Liver (tissue), 3 donors: Measurements from ENCODE around the gene PLEKHA6.

Experiments used
- ATF3 ChIP-seq: IDR thresholded peaks from 2 replicates; pipeline ENCODE4 v1.6.1; 2016; ENCODE audit warnings: antibody characterized with exemption
- CTCF ChIP-seq: fragments of 150-350 bp; IDR thresholded peaks from 2 replicates; pipeline ENCODE4 v1.5.1; 2017; ENCODE audit warnings: improper control_type of control experiment, low read depth, low read length; ENCODE audit not compliant: missing input control
- EGR1 ChIP-seq, 2 donors: IDR thresholded peaks; 2 replicates each; pipeline ENCODE4 v1.6.1; 2016 to 2018; ENCODE audit warnings: antibody characterized with exemption in 2 of 2, low read depth in 2 of 2
- FOXA2 ChIP-seq: IDR thresholded peaks from 2 replicates; pipeline ENCODE4 v1.6.1; 2016; ENCODE audit warnings: antibody characterized with exemption
- GABPA ChIP-seq, 2 donors: IDR thresholded peaks in 1 of 2; conservative IDR thresholded peaks in 1 of 2; 2 replicates each; pipeline ENCODE4 v1.6.1; 2016; ENCODE audit warnings: antibody characterized with exemption in 2 of 2, mild to moderate bottlenecking in 1 of 2, moderate library complexity in 1 of 2
- JUND ChIP-seq, 2 donors: IDR thresholded peaks; 2 replicates each; pipeline ENCODE4 v1.6.1; 2016; ENCODE audit warnings: antibody characterized with exemption in 2 of 2
- MAX ChIP-seq: IDR thresholded peaks from 2 replicates; pipeline ENCODE4 v1.6.1; 2016; ENCODE audit warnings: antibody characterized with exemption
- RAD21 ChIP-seq, 2 donors: IDR thresholded peaks; 2 replicates each; pipeline ENCODE4 v1.6.1; 2016; ENCODE audit warnings: antibody characterized with exemption in 2 of 2, mild to moderate bottlenecking in 2 of 2
- RXRA ChIP-seq, 2 donors: IDR thresholded peaks; 2 replicates each; pipeline ENCODE4 v1.6.1; 2017 to 2018; ENCODE audit warnings: antibody characterized with exemption in 2 of 2, mild to moderate bottlenecking in 1 of 2
- TAF1 ChIP-seq: conservative IDR thresholded peaks from 2 replicates; pipeline ENCODE4 v1.6.1; 2016; ENCODE audit warnings: antibody characterized with exemption, mild to moderate bottlenecking
- YY1 ChIP-seq: IDR thresholded peaks from 2 replicates; pipeline ENCODE4 v1.6.1; 2016; ENCODE audit warnings: antibody characterized with exemption, mild to moderate bottlenecking
- TF ChIP-seq, protein P1 (sequence below): IDR thresholded peaks from 2 replicates; pipeline ENCODE4 v1.6.1; 2016; ENCODE audit warnings: antibody characterized with exemption
- donor health status: healthy.
- donor health status: healthy.

- TF ChIP-seq FOXA2 (no peak), CTCF (no peak), YY1 (no peak), GABPA (IDR thresholded peaks at IDR 0.05 in 1 of 2, conservative IDR thresholded peaks at IDR 0.05 in 1 of 2) (no peak), MAX (no peak), RAD21 (IDR thresholded peaks at IDR 0.05) (no peak), ATF3 (no peak), RXRA (IDR thresholded peaks at IDR 0.05) (no peak), EGR1 (IDR thresholded peaks at IDR 0.05; ENCODE audit: low read depth in 2 of 2) (no peak), JUND (IDR thresholded peaks at IDR 0.05) (no peak), TAF1 (no peak)
- TF ChIP-seq, protein P1, sequence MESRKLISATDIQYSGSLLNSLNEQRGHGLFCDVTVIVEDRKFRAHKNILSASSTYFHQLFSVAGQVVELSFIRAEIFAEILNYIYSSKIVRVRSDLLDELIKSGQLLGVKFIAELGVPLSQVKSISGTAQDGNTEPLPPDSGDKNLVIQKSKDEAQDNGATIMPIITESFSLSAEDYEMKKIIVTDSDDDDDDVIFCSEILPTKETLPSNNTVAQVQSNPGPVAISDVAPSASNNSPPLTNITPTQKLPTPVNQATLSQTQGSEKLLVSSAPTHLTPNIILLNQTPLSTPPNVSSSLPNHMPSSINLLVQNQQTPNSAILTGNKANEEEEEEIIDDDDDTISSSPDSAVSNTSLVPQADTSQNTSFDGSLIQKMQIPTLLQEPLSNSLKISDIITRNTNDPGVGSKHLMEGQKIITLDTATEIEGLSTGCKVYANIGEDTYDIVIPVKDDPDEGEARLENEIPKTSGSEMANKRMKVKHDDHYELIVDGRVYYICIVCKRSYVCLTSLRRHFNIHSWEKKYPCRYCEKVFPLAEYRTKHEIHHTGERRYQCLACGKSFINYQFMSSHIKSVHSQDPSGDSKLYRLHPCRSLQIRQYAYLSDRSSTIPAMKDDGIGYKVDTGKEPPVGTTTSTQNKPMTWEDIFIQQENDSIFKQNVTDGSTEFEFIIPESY: no peak
Measured at GRCh38 chr1:204219971-204220616, 139.6 kb downstream of the PLEKHA6 start.
